ENCODE results near the gene ZNF512B.
A peak's percentile ranks its signal among the peaks of the same experiment; 100 is the strongest.
"Not testable (repeated sequence)": the region's sequence is repeated elsewhere in the genome, so short reads cannot be mapped to it uniquely, and the experiment has no call there.

ZNF512B gene

GRCh38 chr20:63979557-63980316, 10.0 kb upstream of the ZNF512B start, which contains the start of gene SAMD10:
TSS of gene SAMD10 (minus strand) at chr20:63979642. CDS start at chr20:63979467, 175 bp downstream.
- intact Hi-C loops (cut with DNase I) = no loop called here
- DNase-seq = peak; percentile 51 to 93 (median 79)

- intact Hi-C loops (cut with DNase I) = no loop called here
- no peak for DNase-seq
Measured at GRCh38 chr20:63979229-63979556, 9.5 kb upstream of the ZNF512B start.

GRCh38 chr20:63978319-63979228, 8.8 kb upstream of the ZNF512B start:
- intact Hi-C loops (cut with DNase I) = no loop called here
- DNase-seq = peak in 19 of 42 donors; percentile 13 to 67 (median 46)

GRCh38 chr20:63977739-63978276, 8.1 kb upstream of the ZNF512B start:
- intact Hi-C loops (cut with DNase I) = no loop called here
- DNase-seq = peak in 6 of 42 donors; percentile 39 to 73 (median 57)

GRCh38 chr20:63976980-63977738, 7.4 kb upstream of the ZNF512B start:
- intact Hi-C loops (cut with DNase I) = no loop called here
- DNase-seq = peak in 1 of 42 donors; percentile 9

GRCh38 chr20:63976511-63976910, 6.8 kb upstream of the ZNF512B start:
- DNase-seq; intact Hi-C loops (cut with DNase I): not testable (repeated sequence)

- intact Hi-C loops (cut with DNase I) = loop anchor here (2.0 to 5.0 kb wide), 2 partner anchors 188 to 432 kb away; no protein-coding TSS in a partner anchor
- DNase-seq = peak in 1 of 42 donors; percentile 17
Measured at GRCh38 chr20:63974402-63975200, 4.9 kb upstream of the ZNF512B start.

DNA sequence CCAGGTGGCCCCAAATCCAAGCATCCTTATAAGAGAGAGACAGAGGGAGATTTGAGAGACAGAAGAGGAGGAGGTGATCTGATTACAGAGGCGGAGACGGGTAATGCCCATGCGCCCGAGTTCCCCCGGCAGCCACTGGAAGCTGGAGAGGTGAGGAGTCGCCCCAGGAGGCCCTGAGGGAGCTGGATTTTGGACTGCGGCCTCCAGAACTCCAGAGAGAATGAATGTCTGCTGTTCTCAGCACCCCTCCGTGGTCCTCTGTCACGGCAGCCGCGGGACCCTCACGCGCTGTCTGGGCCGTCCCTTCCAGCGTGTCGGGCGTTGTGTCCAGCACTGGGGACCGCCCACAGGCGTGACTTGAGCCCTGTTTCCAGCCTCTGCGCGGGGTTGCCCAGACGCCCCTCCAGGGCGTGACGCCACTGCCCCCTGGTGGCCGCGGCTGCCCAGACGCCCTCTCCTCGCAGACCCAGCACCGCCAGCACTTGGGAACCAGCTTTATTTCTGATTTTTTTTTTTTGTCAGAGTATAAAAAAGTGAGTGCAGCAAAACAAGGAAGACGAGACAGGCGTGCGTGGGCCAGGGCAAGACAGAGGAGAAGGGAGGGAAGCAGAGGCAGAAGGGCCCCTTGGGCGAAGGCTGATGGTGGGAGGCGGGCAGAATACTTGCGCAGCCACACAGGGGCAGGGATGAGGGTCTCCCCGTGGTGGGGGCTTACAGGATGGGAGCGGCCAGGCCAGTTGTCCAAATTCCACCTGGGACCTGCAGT, 4.1 kb upstream of the ZNF512B start:
- intact Hi-C loops (cut with DNase I) = loop anchor here (2.0 to 5.0 kb wide), 2 partner anchors 187 to 432 kb away; no protein-coding TSS in a partner anchor
- peak; percentile 66 to 94 (median 87) for DNase-seq

- DNase-seq = peak in 1 of 42 donors; percentile 14
- intact Hi-C loops (cut with DNase I) = loop anchor here (5.0 kb wide), 1 partner anchor 431 kb away; no protein-coding TSS in a partner anchor
Measured at GRCh38 chr20:63973160-63973479, 3.4 kb upstream of the ZNF512B start.

- peak in 1 of 42 donors; percentile 15 for DNase-seq
Measured at GRCh38 chr20:63972312-63973159, 2.8 kb upstream of the ZNF512B start.

GRCh38 chr20:63971960-63972311, 2.2 kb upstream of the ZNF512B start:
- DNase-seq = peak in 1 of 42 donors; percentile 8
- intact Hi-C loops (cut with DNase I) = loop anchor here (5.0 kb wide), 1 partner anchor 430 kb away; no protein-coding TSS in a partner anchor

More at GRCh38 chr20:63972312-63973159, 2.8 kb upstream of the ZNF512B start:
- intact Hi-C loops (cut with DNase I) = loop anchor here (5.0 kb wide), 1 partner anchor 430 kb away; no protein-coding TSS in a partner anchor

- peak in 1 of 42 donors; percentile 10 for DNase-seq
- intact Hi-C loops (cut with DNase I) = loop anchor here (5.0 kb wide), 1 partner anchor 429 kb away; no protein-coding TSS in a partner anchor
Measured at GRCh38 chr20:63970714-63971431, 1.1 kb upstream of the ZNF512B start.

DNA sequence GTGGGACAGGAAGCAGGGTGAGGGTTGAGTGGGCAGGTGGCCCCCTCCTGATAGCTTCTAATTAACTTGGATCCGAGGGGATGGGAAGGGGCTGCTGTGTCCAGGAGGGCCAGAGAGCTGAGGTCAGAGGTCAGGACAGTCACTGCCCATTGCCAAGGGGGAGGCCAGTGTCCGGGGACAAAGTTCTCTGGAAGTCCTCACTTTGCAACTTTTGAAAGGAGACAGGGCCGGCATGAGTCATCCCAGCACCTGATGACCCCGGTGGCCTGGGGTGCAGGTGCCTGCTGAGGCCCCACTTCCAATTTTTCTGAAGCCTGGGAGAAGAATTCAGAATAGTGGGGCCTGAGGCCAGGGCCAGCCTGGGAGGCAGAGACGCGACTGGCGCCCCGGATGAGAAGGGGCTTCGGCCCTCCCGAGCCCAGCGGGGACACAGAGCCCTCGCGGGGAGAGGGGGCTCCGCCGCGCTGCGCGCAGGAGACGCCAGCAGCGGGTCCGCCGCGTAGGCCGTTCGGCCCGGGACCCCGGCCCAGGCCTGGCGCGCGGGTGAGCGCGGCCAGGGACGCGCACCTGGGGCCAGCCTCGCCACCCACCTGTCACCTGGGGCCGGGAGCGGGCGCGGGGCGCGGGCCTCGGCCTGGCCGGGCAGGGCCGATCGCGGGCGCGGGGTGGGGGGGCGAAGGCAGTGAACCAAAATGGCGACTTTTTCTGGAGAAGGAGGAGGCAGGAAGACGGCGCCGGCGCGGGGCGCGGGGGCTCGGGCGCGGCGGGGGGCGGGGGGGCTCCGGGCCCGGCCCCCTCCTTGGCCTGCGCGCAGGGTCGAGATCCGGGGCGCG, 586 bp downstream of the ZNF512B start:
- DNase-seq = peak in 9 of 42 donors; percentile 4 to 62 (median 40)
- intact Hi-C loops (cut with DNase I) = no loop called here

GRCh38 chr20:63968136-63968927, 1.4 kb downstream of the ZNF512B start:
- DNase-seq = peak in 34 of 42 donors; percentile 42 to 90 (median 65)
- intact Hi-C loops (cut with DNase I) = no loop called here
